Neural cell (in vitro differentiated cells): ENCODE measurements around the gene PTRH1. TPM values are rescaled to one million over a fixed set of nuclear protein-coding genes. Genes with fewer than 3 reads are reported as not detected.

Experiments used
- H2AFZ ChIP-seq: fragments of 200-600, 300-800 bp; sonication (generic), shearing (Covaris generic); 2 replicates; pipeline ENCODE4 v1.6.0; 2014; ENCODE audit warnings: low read depth, mild to moderate bottlenecking, antibody characterized with exemption, low read length, moderate library complexity
- H3F3A ChIP-seq: fragments of 200-600 bp; shearing (Covaris generic); 2 replicates; pipeline ENCODE4 v1.6.1; 2016; ENCODE audit warnings: mild to moderate bottlenecking, moderate library complexity, mixed read lengths, antibody characterized with exemption, low read length; ENCODE audit not compliant: insufficient read depth, poor library complexity, severe bottlenecking
- H3K27ac ChIP-seq: fragments of 200-600, 300-800 bp; sonication (generic), shearing (Covaris generic); 2 replicates; pipeline ENCODE4 v1.5.1; 2014; ENCODE audit warnings: mild to moderate bottlenecking, low read length, moderate library complexity
- H3K27me3 ChIP-seq: fragments of 300-800, 200-600 bp; sonication (generic), shearing (Covaris generic); 2 replicates; pipeline ENCODE4 v1.6.0; 2014; ENCODE audit warnings: mild to moderate bottlenecking, low read depth, low read length, moderate library complexity; ENCODE audit not compliant: insufficient read depth
- H3K36me3 ChIP-seq: fragments of 300-800, 200-600 bp; sonication (generic), shearing (Covaris generic); 2 replicates; pipeline ENCODE4 v1.5.1; 2014; ENCODE audit warnings: mild to moderate bottlenecking, antibody characterized with exemption, low read length, moderate library complexity; ENCODE audit not compliant: insufficient read depth
- H3K4me2 ChIP-seq: fragments of 300-800, 200-600 bp; sonication (generic), shearing (Covaris generic); 2 replicates; pipeline ENCODE4 v1.6.0; 2014; ENCODE audit warnings: mild to moderate bottlenecking, low read length
- H3K4me3 ChIP-seq: fragments of 300-800, 200-600 bp; sonication (generic), shearing (Covaris generic); 2 replicates; pipeline ENCODE4 v1.5.1; 2014; ENCODE audit warnings: mild to moderate bottlenecking, low read length, moderate library complexity
- H3K79me2 ChIP-seq: fragments of 200-600 bp; shearing (Covaris generic); replicated peaks from 2 replicates; pipeline ENCODE4 v1.6.0; 2014; ENCODE audit warnings: mild to moderate bottlenecking, low read length, moderate library complexity; ENCODE audit not compliant: insufficient read depth
- H3K9ac ChIP-seq: fragments of 300-800, 200-600 bp; sonication (generic), shearing (Covaris generic); 2 replicates; pipeline ENCODE4 v1.6.1; 2016; ENCODE audit warnings: mild to moderate bottlenecking, low read length, mixed read lengths
- H3K9me2 ChIP-seq: fragments of 200-600 bp; shearing (Covaris generic); 2 replicates; pipeline ENCODE4 v1.6.1; 2016; ENCODE audit warnings: mild to moderate bottlenecking, low read length, mixed read lengths; ENCODE audit not compliant: insufficient read depth
- H3K9me3 ChIP-seq: fragments of 200-600, 300-800 bp; sonication (generic), shearing (Covaris generic); 2 replicates; pipeline ENCODE4 v1.6.1; 2016; ENCODE audit warnings: mild to moderate bottlenecking, mixed run types, low read length, moderate library complexity, mixed read lengths
- H4K20me1 ChIP-seq: fragments of 200-600 bp; shearing (Covaris generic); 2 replicates; pipeline ENCODE4 v1.6.1; 2016; ENCODE audit warnings: mild to moderate bottlenecking, mixed run types; ENCODE audit not compliant: insufficient read depth
- CTCF ChIP-seq: fragments of 450-650 bp; IDR thresholded peaks from 2 replicates; pipeline ENCODE4 v1.5.1; 2014; ENCODE audit warnings: antibody characterized with exemption, mild to moderate bottlenecking, moderate library complexity; ENCODE audit not compliant: poor library complexity, severe bottlenecking
- EP300 ChIP-seq: fragments of 450-650 bp; conservative IDR thresholded peaks from 2 replicates; pipeline ENCODE4 v1.6.1; 2014; ENCODE audit warnings: antibody characterized with exemption, mild to moderate bottlenecking, moderate library complexity; ENCODE audit not compliant: poor library complexity, severe bottlenecking
- EZH2 ChIP-seq: fragments of 200-600, 300-800 bp; shearing (Covaris generic), sonication (generic); IDR thresholded peaks from 2 replicates; pipeline ENCODE4 v1.6.1; 2014; ENCODE audit warnings: antibody characterized with exemption, low read length, borderline replicate concordance, mild to moderate bottlenecking; ENCODE audit not compliant: insufficient read depth, poor library complexity, severe bottlenecking
- MXI1 ChIP-seq: fragments of 450-650 bp; conservative IDR thresholded peaks from 2 replicates; pipeline ENCODE4 v1.6.1; 2014; ENCODE audit warnings: antibody characterized with exemption, mild to moderate bottlenecking; ENCODE audit not compliant: poor library complexity, severe bottlenecking
- POLR2AphosphoS5 ChIP-seq: IDR thresholded peaks from 2 replicates; pipeline ENCODE4 v1.6.1; 2012
- RAD21 ChIP-seq: fragments of 450-650 bp; conservative IDR thresholded peaks from 2 replicates; pipeline ENCODE4 v1.6.1; 2014; ENCODE audit warnings: antibody characterized with exemption, mild to moderate bottlenecking, moderate library complexity
- SMC3 ChIP-seq: fragments of 450-650 bp; conservative IDR thresholded peaks from 2 replicates; pipeline ENCODE4 v1.6.1; 2014; ENCODE audit warnings: antibody characterized with exemption, mild to moderate bottlenecking, moderate library complexity; ENCODE audit not compliant: poor library complexity
- TAF1 ChIP-seq: IDR thresholded peaks from 2 replicates; pipeline ENCODE4 v1.6.1; 2012; ENCODE audit warnings: low read depth
- polyA plus RNA-seq: library from polyadenylated mRNA; depleted of rRNA; stranded (reverse); fragments of >200 nt; gene quantifications from 2 replicates; pipeline ENCODE4 v1.2.3, GENCODE V29; 2014
- TF ChIP-seq, protein P1 (sequence below): IDR thresholded peaks from 2 replicates; pipeline ENCODE4 v1.6.1; 2012; ENCODE audit warnings: borderline replicate concordance

The PTRH1 gene
- polyA plus RNA-seq, 1 donor from 2014 or later: 20.0 TPM

DNA sequence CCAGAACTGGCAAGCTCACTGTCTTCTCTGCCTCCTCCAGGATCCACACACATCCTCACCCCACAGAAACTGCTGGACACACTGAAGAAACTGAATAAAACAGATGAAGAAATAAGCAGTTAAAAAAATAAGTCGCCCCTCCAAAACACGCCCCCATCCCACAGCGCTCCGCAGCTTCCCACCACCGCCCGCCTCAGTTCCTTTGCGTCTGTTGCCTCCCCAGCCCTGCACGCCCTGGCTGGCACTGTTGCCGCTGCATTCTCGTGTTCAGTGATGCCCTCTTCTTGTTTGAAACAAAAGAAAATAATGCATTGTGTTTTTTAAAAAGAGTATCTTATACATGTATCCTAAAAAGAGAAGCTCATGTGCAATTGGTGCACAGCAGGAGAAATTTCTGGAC lies 24.7 kb downstream of the PTRH1 start:
- H3K9ac ChIP-seq: no peak overlapping the region

GRCh38 chr9:127689329-127690000 lies 26.0 kb downstream of the PTRH1 start:
- H2AFZ ChIP-seq: no peak overlapping the region
- peaks cover 3% of the 10 kb centered on the region for H4K20me1 ChIP-seq
- H3K4me3 ChIP-seq: no peak overlapping the region
- H3K4me2 ChIP-seq: no peak overlapping the region
- H3K9me2 ChIP-seq: no peaks in the 10 kb centered on the region
- no peaks in the 10 kb centered on the region for H3K27me3 ChIP-seq
- no peak overlapping the region for H3K9ac ChIP-seq
- no peaks in the 10 kb centered on the region for H3K36me3 ChIP-seq
- TF ChIP-seq CTCF (no peak), TAF1 (no peak), EZH2 (no peak), EP300 (no peak), SMC3 (no peak), RAD21 (no peak), POLR2AphosphoS5 (no peak), MXI1 (no peak)
- TF ChIP-seq, protein P1, sequence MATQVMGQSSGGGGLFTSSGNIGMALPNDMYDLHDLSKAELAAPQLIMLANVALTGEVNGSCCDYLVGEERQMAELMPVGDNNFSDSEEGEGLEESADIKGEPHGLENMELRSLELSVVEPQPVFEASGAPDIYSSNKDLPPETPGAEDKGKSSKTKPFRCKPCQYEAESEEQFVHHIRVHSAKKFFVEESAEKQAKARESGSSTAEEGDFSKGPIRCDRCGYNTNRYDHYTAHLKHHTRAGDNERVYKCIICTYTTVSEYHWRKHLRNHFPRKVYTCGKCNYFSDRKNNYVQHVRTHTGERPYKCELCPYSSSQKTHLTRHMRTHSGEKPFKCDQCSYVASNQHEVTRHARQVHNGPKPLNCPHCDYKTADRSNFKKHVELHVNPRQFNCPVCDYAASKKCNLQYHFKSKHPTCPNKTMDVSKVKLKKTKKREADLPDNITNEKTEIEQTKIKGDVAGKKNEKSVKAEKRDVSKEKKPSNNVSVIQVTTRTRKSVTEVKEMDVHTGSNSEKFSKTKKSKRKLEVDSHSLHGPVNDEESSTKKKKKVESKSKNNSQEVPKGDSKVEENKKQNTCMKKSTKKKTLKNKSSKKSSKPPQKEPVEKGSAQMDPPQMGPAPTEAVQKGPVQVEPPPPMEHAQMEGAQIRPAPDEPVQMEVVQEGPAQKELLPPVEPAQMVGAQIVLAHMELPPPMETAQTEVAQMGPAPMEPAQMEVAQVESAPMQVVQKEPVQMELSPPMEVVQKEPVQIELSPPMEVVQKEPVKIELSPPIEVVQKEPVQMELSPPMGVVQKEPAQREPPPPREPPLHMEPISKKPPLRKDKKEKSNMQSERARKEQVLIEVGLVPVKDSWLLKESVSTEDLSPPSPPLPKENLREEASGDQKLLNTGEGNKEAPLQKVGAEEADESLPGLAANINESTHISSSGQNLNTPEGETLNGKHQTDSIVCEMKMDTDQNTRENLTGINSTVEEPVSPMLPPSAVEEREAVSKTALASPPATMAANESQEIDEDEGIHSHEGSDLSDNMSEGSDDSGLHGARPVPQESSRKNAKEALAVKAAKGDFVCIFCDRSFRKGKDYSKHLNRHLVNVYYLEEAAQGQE: no peak
- H3K9me3 ChIP-seq: no peaks in the 10 kb centered on the region
- H3F3A ChIP-seq: no peaks in the 10 kb centered on the region
- H3K79me2 ChIP-seq: no peaks in the 10 kb centered on the region
- H3K27ac ChIP-seq: no peak overlapping the region

More for the DNA sequence above, 24.7 kb downstream of the PTRH1 start:
- no peaks in the 10 kb centered on the region for H4K20me1 ChIP-seq
- H3K27ac ChIP-seq: no peak overlapping the region
- H3K79me2 ChIP-seq: no peaks in the 10 kb centered on the region
- no peak overlapping the region for H3K4me3 ChIP-seq
- H3K36me3 ChIP-seq: no peaks in the 10 kb centered on the region
- H3K4me2 ChIP-seq: no peak overlapping the region
- H3F3A ChIP-seq: no peaks in the 10 kb centered on the region
- H3K9me2 ChIP-seq: no peaks in the 10 kb centered on the region
- H2AFZ ChIP-seq: no peak overlapping the region
- TF ChIP-seq POLR2AphosphoS5 (no peak), RAD21 (no peak), CTCF (no peak)
- TF ChIP-seq, protein P1: no peak
- H3K27me3 ChIP-seq: no peaks in the 10 kb centered on the region
- no peaks in the 10 kb centered on the region for H3K9me3 ChIP-seq
